ENCODE data around the gene HSDL2. TPM values are rescaled to one million over a fixed set of nuclear protein-coding genes. Genes with fewer than 3 reads are reported as not detected.
"Not testable (repeated sequence)": the region's sequence is repeated elsewhere in the genome, so short reads cannot be mapped to it uniquely, and the experiment has no call there.

HSDL2 gene
- total RNA-seq, 2 experiments from 2014 or later = 24.8 to 26.3 TPM

- DNase-seq = peak; percentile 99
- Mint-ChIP-seq H3K9me3 (no peaks in the 10 kb centered on the region), H3K36me3 (no peaks in the 10 kb centered on the region), H3K27ac (peak overlapping the region; percentile 98), H3K4me3 (peak overlapping the region; percentile 97), H3K27me3 (no peaks in the 10 kb centered on the region), H3K4me1 (ENCODE audit: low read depth) (peaks cover 40% of the 10 kb centered on the region)
- POLR2A ChIA-PET = interaction anchor here (0.5 to 2.0 kb wide), 13 partner anchors 13 to 407 kb away, joined by 3 to 17 read pairs (median 4); partner anchors contain the start of genes INIP, KIAA1958 and PTBP3
- CTCF ChIA-PET = interaction anchor here (0.6 to 2.7 kb wide), 18 partner anchors 9 to 464 kb away, joined by 3 to 15 read pairs (median 4); partner anchors contain the start of genes INIP and PTBP3
- intact Hi-C loops (cut with micrococcal nuclease) = loop anchor here (1.0 to 10.0 kb wide), 10 partner anchors 45 to 748 kb away; partner anchors contain the start of genes DNAJC25, INIP, KIAA1958 and UGCG
Measured at GRCh38 chr9:112379177-112380101, 469 bp upstream of the HSDL2 start.

GRCh38 chr9:112380825-112381221, 915 bp downstream of the HSDL2 start:
- peak overlapping the region; percentile 97 for H3K4me3 Mint-ChIP-seq
- no peaks in the 10 kb centered on the region for H3K36me3 Mint-ChIP-seq
- H3K9me3 Mint-ChIP-seq = no peaks in the 10 kb centered on the region
- peaks cover 40% of the 10 kb centered on the region for H3K4me1 Mint-ChIP-seq (ENCODE audit: low read depth)
- ChIA-PET POLR2A (no interaction called here), CTCF (interaction anchor here (0.9 to 2.7 kb wide), 3 partner anchors 283 to 339 kb away, joined by 3 to 13 read pairs (median 9); partner anchors contain the start of gene INIP)
- peak overlapping the region; percentile 98 for H3K27ac Mint-ChIP-seq
- no peaks in the 10 kb centered on the region for H3K27me3 Mint-ChIP-seq
- intact Hi-C loops (cut with micrococcal nuclease) = loop anchor here (1.0 kb wide), 1 partner anchor 750 kb away; the partner anchor contains the start of gene DNAJC25
- DNase-seq = peak; percentile 20

- no peaks in the 10 kb centered on the region for H3K9me3 Mint-ChIP-seq
- H3K36me3 Mint-ChIP-seq = no peaks in the 10 kb centered on the region
- no peak for DNase-seq
- peaks cover 35% of the 10 kb centered on the region for H3K4me1 Mint-ChIP-seq (ENCODE audit: low read depth)
- intact Hi-C loops (cut with micrococcal nuclease) = no loop called here
- no peak overlapping the region for H3K27ac Mint-ChIP-seq
- no peaks in the 10 kb centered on the region for H3K27me3 Mint-ChIP-seq
- H3K4me3 Mint-ChIP-seq = no peak overlapping the region
- ChIA-PET POLR2A (no interaction called here), CTCF (no interaction called here)
Measured at GRCh38 chr9:112382066-112382465, 2.2 kb downstream of the HSDL2 start.

GRCh38 chr9:112382501-112383364, 2.8 kb downstream of the HSDL2 start:
- H3K4me1 Mint-ChIP-seq (ENCODE audit: low read depth) = peaks cover 28% of the 10 kb centered on the region
- no peak overlapping the region for H3K27ac Mint-ChIP-seq
- ChIA-PET POLR2A (no interaction called here), CTCF (interaction anchor here (1.3 to 1.6 kb wide), 2 partner anchors 22 to 61 kb away, joined by 3 to 5 read pairs; no protein-coding TSS in a partner anchor)
- no peaks in the 10 kb centered on the region for H3K9me3 Mint-ChIP-seq
- no peaks in the 10 kb centered on the region for H3K27me3 Mint-ChIP-seq
- intact Hi-C loops (cut with micrococcal nuclease) = no loop called here
- no peaks in the 10 kb centered on the region for H3K36me3 Mint-ChIP-seq
- DNase-seq = no peak
- H3K4me3 Mint-ChIP-seq = no peak overlapping the region

- no peaks in the 10 kb centered on the region for H3K36me3 Mint-ChIP-seq
- H3K4me1 Mint-ChIP-seq (ENCODE audit: low read depth) = peaks cover 16% of the 10 kb centered on the region
- ChIA-PET CTCF (interaction anchor here (0.6 to 1.6 kb wide), 4 partner anchors 23 to 320 kb away, joined by 3 to 5 read pairs (median 3); no protein-coding TSS in a partner anchor), POLR2A (interaction anchor here (1.1 kb wide), 1 partner anchor 103 kb away, joined by 3 read pairs; no protein-coding TSS in a partner anchor)
- H3K9me3 Mint-ChIP-seq = no peaks in the 10 kb centered on the region
- intact Hi-C loops (cut with micrococcal nuclease) = no loop called here
- H3K4me3 Mint-ChIP-seq = no peak overlapping the region
- no peak for DNase-seq
- H3K27ac Mint-ChIP-seq = no peak overlapping the region
- no peaks in the 10 kb centered on the region for H3K27me3 Mint-ChIP-seq
Measured at GRCh38 chr9:112384219-112384618, 4.3 kb downstream of the HSDL2 start.

- H3K27ac Mint-ChIP-seq = no peak overlapping the region
- no peak overlapping the region for H3K4me3 Mint-ChIP-seq
- H3K9me3 Mint-ChIP-seq = no peaks in the 10 kb centered on the region
- DNase-seq = no peak
- no peaks in the 10 kb centered on the region for H3K27me3 Mint-ChIP-seq
- H3K4me1 Mint-ChIP-seq (ENCODE audit: low read depth) = peaks cover 16% of the 10 kb centered on the region
- H3K36me3 Mint-ChIP-seq = no peaks in the 10 kb centered on the region
- POLR2A ChIA-PET = interaction anchor here (1.1 kb wide), 1 partner anchor 103 kb away, joined by 3 read pairs; no protein-coding TSS in a partner anchor
- CTCF ChIA-PET = interaction anchor here (0.6 to 1.6 kb wide), 3 partner anchors 59 to 320 kb away, joined by 3 read pairs; no protein-coding TSS in a partner anchor
- intact Hi-C loops (cut with micrococcal nuclease) = no loop called here
Measured at GRCh38 chr9:112384690-112385089, 4.8 kb downstream of the HSDL2 start.

GRCh38 chr9:112387115-112387514, 7.2 kb downstream of the HSDL2 start:
- H3K36me3 Mint-ChIP-seq = no peaks in the 10 kb centered on the region
- H3K4me1 Mint-ChIP-seq (ENCODE audit: low read depth) = peaks cover 4% of the 10 kb centered on the region
- H3K27me3 Mint-ChIP-seq = no peaks in the 10 kb centered on the region
- no peak for DNase-seq
- ChIA-PET CTCF (interaction anchor here (0.7 kb wide), 1 partner anchor 75 kb away, joined by 6 read pairs; no protein-coding TSS in a partner anchor), POLR2A (interaction anchor here (0.6 kb wide), 1 partner anchor 319 kb away, joined by 3 read pairs; no protein-coding TSS in a partner anchor)
- intact Hi-C loops (cut with micrococcal nuclease) = no loop called here
- no peak overlapping the region for H3K27ac Mint-ChIP-seq
- no peak overlapping the region for H3K4me3 Mint-ChIP-seq
- H3K9me3 Mint-ChIP-seq = no peaks in the 10 kb centered on the region

- intact Hi-C loops (cut with micrococcal nuclease); H3K4me1 Mint-ChIP-seq (ENCODE audit: low read depth); POLR2A ChIA-PET; H3K27me3 Mint-ChIP-seq; CTCF ChIA-PET; H3K4me3 Mint-ChIP-seq; H3K9me3 Mint-ChIP-seq; H3K36me3 Mint-ChIP-seq; H3K27ac Mint-ChIP-seq; DNase-seq: not testable (repeated sequence)
Measured at GRCh38 chr9:112389897-112390296, 10.0 kb downstream of the HSDL2 start.

GRCh38 chr9:112391936-112392560, 12.1 kb downstream of the HSDL2 start:
- intact Hi-C loops (cut with micrococcal nuclease); H3K4me3 Mint-ChIP-seq; H3K4me1 Mint-ChIP-seq (ENCODE audit: low read depth); DNase-seq; H3K36me3 Mint-ChIP-seq; CTCF ChIA-PET; H3K27ac Mint-ChIP-seq; H3K9me3 Mint-ChIP-seq; POLR2A ChIA-PET; H3K27me3 Mint-ChIP-seq: not testable (repeated sequence)

GRCh38 chr9:112393146-112393545, 13.2 kb downstream of the HSDL2 start:
- H3K9me3 Mint-ChIP-seq; H3K36me3 Mint-ChIP-seq; CTCF ChIA-PET; H3K27ac Mint-ChIP-seq; H3K27me3 Mint-ChIP-seq; H3K4me1 Mint-ChIP-seq (ENCODE audit: low read depth); DNase-seq; H3K4me3 Mint-ChIP-seq; intact Hi-C loops (cut with micrococcal nuclease); POLR2A ChIA-PET: not testable (repeated sequence)

GRCh38 chr9:112396416-112396815, 16.5 kb downstream of the HSDL2 start:
- Mint-ChIP-seq H3K27me3 (no peaks in the 10 kb centered on the region), H3K27ac (no peak overlapping the region), H3K9me3 (peaks cover 15% of the 10 kb centered on the region), H3K4me3 (no peak overlapping the region), H3K36me3 (peaks cover 13% of the 10 kb centered on the region), H3K4me1 (ENCODE audit: low read depth) (no peaks in the 10 kb centered on the region)
- ChIA-PET POLR2A (no interaction called here), CTCF (no interaction called here)
- DNase-seq = no peak
- intact Hi-C loops (cut with micrococcal nuclease) = no loop called here

Data from activated CD4-positive, alpha-beta memory T cell treated with anti-CD3 and anti-CD28 coated beads for 36 hours (primary cell).